OCI-LY1 (cell line): ENCODE results near the gene KCP.

Experiments used
- H2AFZ ChIP-seq: fragments of 200-600 bp; sonication (generic), shearing (Covaris generic); 2 replicates; pipeline ENCODE4 v1.6.0; 2014; ENCODE audit warnings: antibody characterized with exemption, mild to moderate bottlenecking, low read length
- H3F3A ChIP-seq: fragments of 200-600 bp; sonication (generic), shearing (Covaris generic); 2 replicates; pipeline ENCODE4 v1.6.0; 2014; ENCODE audit warnings: mild to moderate bottlenecking, antibody characterized with exemption, low read length, moderate library complexity; ENCODE audit not compliant: insufficient read depth
- H3K27ac ChIP-seq: fragments of 200-600 bp; sonication (generic); 2 replicates; pipeline ENCODE4 v1.5.1; 2014; ENCODE audit warnings: low read length, mixed run types, mild to moderate bottlenecking, low read depth; ENCODE audit not compliant: poor library complexity, severe bottlenecking
- H3K27me3 ChIP-seq: fragments of 200-600 bp; sonication (generic); 2 replicates; pipeline ENCODE4 v1.6.0; 2014; ENCODE audit warnings: antibody characterized with exemption, mild to moderate bottlenecking, low read length, moderate library complexity; ENCODE audit not compliant: insufficient read depth
- H3K36me3 ChIP-seq: fragments of 200-600 bp; sonication (generic); 2 replicates; pipeline ENCODE4 v1.6.1; 2014; ENCODE audit warnings: mild to moderate bottlenecking, antibody characterized with exemption, low read length, moderate library complexity, mixed read lengths; ENCODE audit not compliant: insufficient read depth
- H3K4me1 ChIP-seq: fragments of 200-600 bp; sonication (generic); 2 replicates; pipeline ENCODE4 v1.5.1; 2014; ENCODE audit warnings: mild to moderate bottlenecking, low read length, moderate library complexity; ENCODE audit not compliant: insufficient read depth, severe bottlenecking
- H3K4me2 ChIP-seq: fragments of 200-600 bp; sonication (generic), shearing (Covaris generic); 2 replicates; pipeline ENCODE4 v1.6.1; 2014; ENCODE audit warnings: low read length
- H3K4me3 ChIP-seq: fragments of 200-600 bp; sonication (generic); 2 replicates; pipeline ENCODE4 v1.5.1; 2014; ENCODE audit warnings: low read length, low read depth, mild to moderate bottlenecking, mixed read lengths; ENCODE audit not compliant: poor library complexity, severe bottlenecking
- H3K79me2 ChIP-seq: fragments of 200-600 bp; shearing (Covaris generic); 2 replicates; pipeline ENCODE4 v1.6.1; 2016; ENCODE audit warnings: mixed run types, low read length, mixed read lengths; ENCODE audit not compliant: insufficient read depth
- H3K9ac ChIP-seq: fragments of 200-600 bp; sonication (generic), shearing (Covaris generic); 2 replicates; pipeline ENCODE4 v1.6.1; 2014; ENCODE audit warnings: mild to moderate bottlenecking, low read length, mixed read lengths
- H3K9me2 ChIP-seq: fragments of 200-600 bp; sonication (generic), shearing (Covaris generic); 2 replicates; pipeline ENCODE4 v1.6.1; 2014; ENCODE audit warnings: low read depth, mild to moderate bottlenecking, low read length, mixed read lengths
- H3K9me3 ChIP-seq: fragments of 200-600 bp; shearing (Covaris generic); 2 replicates; pipeline ENCODE4 v1.6.1; 2014; ENCODE audit warnings: low read length, mixed read lengths
- H4K20me1 ChIP-seq: fragments of 200-600 bp; sonication (generic), shearing (Covaris generic); 2 replicates; pipeline ENCODE4 v1.6.0; 2016; ENCODE audit warnings: mild to moderate bottlenecking, low read length; ENCODE audit not compliant: insufficient read depth
- EZH2 ChIP-seq: fragments of 200-600 bp; sonication (generic), shearing (Covaris generic); IDR thresholded peaks from 2 replicates; pipeline ENCODE4 v1.8.0; 2017; ENCODE audit warnings: borderline replicate concordance, mixed run types, mild to moderate bottlenecking, antibody characterized with exemption, low read length, moderate library complexity, mixed read lengths
- TF ChIP-seq, protein P1 (sequence below): fragments of 200-600 bp; sonication (generic), shearing (Covaris generic); IDR thresholded peaks from 2 replicates; pipeline ENCODE4 v1.5.1; 2017; ENCODE audit warnings: mild to moderate bottlenecking, antibody characterized with exemption, low read length, moderate library complexity, mixed read lengths

The KCP gene

DNA sequence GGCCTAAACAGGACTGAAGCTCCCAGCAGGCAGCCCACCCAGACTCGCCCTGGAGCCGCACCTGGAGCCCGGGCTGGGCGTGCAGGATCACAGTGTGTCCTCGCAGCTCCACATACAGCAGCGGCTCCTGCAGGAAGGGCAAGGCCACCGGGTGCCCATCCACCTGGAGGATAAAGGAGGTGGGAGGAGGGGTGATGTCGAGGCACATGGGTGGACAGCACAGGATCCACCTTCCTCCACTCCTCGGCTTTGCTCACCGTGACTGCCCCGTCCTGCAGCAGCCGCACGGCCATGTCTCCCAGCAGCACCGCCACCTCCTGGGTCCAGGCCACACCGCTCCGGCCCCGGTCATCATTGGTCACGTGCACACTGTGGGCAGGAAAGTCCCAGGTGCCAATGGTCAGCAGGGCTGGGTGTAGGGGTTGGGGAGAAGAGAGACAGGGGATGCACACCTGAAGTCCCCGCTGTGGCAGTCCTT lies 31.0 kb downstream of the KCP start:
- TF ChIP-seq, protein P1, sequence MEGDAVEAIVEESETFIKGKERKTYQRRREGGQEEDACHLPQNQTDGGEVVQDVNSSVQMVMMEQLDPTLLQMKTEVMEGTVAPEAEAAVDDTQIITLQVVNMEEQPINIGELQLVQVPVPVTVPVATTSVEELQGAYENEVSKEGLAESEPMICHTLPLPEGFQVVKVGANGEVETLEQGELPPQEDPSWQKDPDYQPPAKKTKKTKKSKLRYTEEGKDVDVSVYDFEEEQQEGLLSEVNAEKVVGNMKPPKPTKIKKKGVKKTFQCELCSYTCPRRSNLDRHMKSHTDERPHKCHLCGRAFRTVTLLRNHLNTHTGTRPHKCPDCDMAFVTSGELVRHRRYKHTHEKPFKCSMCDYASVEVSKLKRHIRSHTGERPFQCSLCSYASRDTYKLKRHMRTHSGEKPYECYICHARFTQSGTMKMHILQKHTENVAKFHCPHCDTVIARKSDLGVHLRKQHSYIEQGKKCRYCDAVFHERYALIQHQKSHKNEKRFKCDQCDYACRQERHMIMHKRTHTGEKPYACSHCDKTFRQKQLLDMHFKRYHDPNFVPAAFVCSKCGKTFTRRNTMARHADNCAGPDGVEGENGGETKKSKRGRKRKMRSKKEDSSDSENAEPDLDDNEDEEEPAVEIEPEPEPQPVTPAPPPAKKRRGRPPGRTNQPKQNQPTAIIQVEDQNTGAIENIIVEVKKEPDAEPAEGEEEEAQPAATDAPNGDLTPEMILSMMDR, result no peak
- TF ChIP-seq EZH2, result no peak
- no peak overlapping the region for H3K4me2 ChIP-seq
- no peaks in the 10 kb centered on the region for H3K79me2 ChIP-seq
- H3K9me3 ChIP-seq, result no peaks in the 10 kb centered on the region
- no peak overlapping the region for H3K27ac ChIP-seq
- H3K36me3 ChIP-seq, result no peaks in the 10 kb centered on the region
- H3K4me3 ChIP-seq, result no peak overlapping the region
- no peaks in the 10 kb centered on the region for H3F3A ChIP-seq
- H3K9ac ChIP-seq, result no peak overlapping the region
- H3K9me2 ChIP-seq, result no peaks in the 10 kb centered on the region
- H2AFZ ChIP-seq, result no peak overlapping the region
- H3K27me3 ChIP-seq, result peaks cover 4% of the 10 kb centered on the region; the same call in 1 of the 2 replicates
- H4K20me1 ChIP-seq, result no peaks in the 10 kb centered on the region
- H3K4me1 ChIP-seq, result peaks cover 9% of the 10 kb centered on the region

DNA sequence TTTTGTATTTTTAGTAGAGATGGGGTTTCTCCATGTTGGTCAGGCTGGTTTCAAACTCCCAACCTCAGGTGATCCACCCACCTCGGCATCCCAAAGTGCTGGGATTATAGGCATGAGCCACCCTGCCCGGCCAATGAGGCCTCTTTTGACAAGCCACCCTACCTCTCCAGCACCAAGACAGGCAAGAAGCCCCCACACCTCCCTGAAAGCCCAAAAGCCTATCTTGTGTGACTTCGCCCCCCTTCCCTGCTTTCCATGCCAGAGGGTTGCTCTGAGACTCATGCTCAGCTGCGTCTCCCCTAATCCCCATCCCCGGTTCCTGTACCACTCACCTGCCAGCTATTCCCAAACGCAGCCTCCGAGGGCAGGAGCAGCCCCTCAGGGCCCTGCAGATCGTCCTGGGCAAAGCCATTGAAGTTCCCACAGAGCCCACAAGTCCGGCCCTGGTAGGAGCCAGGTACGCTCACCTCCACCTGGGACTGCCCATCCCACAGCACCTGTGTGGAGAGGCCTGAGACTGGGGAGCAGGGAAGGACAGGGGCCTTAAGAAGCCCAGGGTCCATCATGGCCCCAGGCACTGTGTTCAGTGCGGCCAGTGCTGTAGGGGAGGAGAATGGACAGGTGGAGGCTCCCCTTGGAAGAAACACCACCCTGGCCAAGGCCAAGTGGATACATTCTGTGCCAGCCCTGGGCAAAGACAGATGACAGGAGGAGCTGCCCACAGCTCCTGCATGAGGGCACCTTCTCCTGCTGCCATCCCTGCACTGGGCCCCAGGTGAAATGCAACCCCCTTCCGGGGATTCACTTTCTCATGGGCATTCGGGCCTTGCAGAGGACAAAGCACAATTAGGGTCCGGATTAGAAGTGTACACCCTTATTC lies 32.0 kb downstream of the KCP start:
- no peak overlapping the region for H3K4me2 ChIP-seq

DNA sequence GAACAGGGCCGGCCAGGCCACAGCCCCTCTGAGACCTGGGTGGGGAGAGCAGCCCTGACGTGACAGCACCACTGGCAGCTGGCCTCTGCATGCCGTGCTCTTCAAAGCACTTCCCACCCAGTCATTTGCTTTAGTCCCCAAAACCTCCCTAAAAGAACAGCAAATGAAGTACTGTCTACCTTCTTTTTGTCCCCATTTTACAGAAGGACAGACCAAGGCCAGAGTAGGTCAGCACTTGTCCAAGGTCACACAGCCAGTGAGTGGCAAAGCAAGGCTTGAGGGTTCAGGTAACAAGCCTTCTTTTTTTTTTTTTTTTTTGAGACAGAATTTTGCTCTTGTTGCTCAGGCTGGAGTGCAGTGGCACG lies 32.8 kb downstream of the KCP start:
- no peak overlapping the region for H3K4me2 ChIP-seq
- no peaks in the 10 kb centered on the region for H3K79me2 ChIP-seq
- no peaks in the 10 kb centered on the region for H3K9me3 ChIP-seq
- no peaks in the 10 kb centered on the region for H3K4me1 ChIP-seq
- no peak overlapping the region for H3K4me3 ChIP-seq
- no peak overlapping the region for H2AFZ ChIP-seq
- TF ChIP-seq, protein P1, result no peak
- TF ChIP-seq EZH2, result no peak
- H3K9me2 ChIP-seq, result no peaks in the 10 kb centered on the region
- H3K27ac ChIP-seq, result no peak overlapping the region
- no peaks in the 10 kb centered on the region for H4K20me1 ChIP-seq
- no peaks in the 10 kb centered on the region for H3K36me3 ChIP-seq
- no peaks in the 10 kb centered on the region for H3F3A ChIP-seq
- H3K27me3 ChIP-seq, result peaks cover 4% of the 10 kb centered on the region; the same call in 1 of the 2 replicates
- H3K9ac ChIP-seq, result no peak overlapping the region

More for the DNA sequence above, 32.0 kb downstream of the KCP start:
- no peaks in the 10 kb centered on the region for H3K9me3 ChIP-seq
- no peaks in the 10 kb centered on the region for H3K79me2 ChIP-seq
- H3F3A ChIP-seq, result no peaks in the 10 kb centered on the region
- peaks cover 4% of the 10 kb centered on the region; the same call in 1 of the 2 replicates for H3K27me3 ChIP-seq
- H3K4me3 ChIP-seq, result no peak overlapping the region
- H3K36me3 ChIP-seq, result no peaks in the 10 kb centered on the region
- H2AFZ ChIP-seq, result no peak overlapping the region
- H3K27ac ChIP-seq, result no peak overlapping the region
- H3K9me2 ChIP-seq, result no peaks in the 10 kb centered on the region
- H4K20me1 ChIP-seq, result no peaks in the 10 kb centered on the region
- TF ChIP-seq, protein P1, result no peak
- no peak for TF ChIP-seq EZH2
- no peaks in the 10 kb centered on the region for H3K4me1 ChIP-seq
- no peak overlapping the region for H3K9ac ChIP-seq
